Retina (tissue), 1 donor: ENCODE measurements around the gene CDK14.
"Not testable (repeated sequence)": the region's sequence is repeated elsewhere in the genome, so short reads cannot be mapped to it uniquely, and the experiment has no call there.

Experiments
- DNase-seq: peaks from one replicate; pipeline ENCODE4 v3.0.0-alpha.2; 2016

Gene CDK14

GRCh38 chr7:90920336-90920735, 324.2 kb downstream of the CDK14 start:
- no peak for DNase-seq

DNA sequence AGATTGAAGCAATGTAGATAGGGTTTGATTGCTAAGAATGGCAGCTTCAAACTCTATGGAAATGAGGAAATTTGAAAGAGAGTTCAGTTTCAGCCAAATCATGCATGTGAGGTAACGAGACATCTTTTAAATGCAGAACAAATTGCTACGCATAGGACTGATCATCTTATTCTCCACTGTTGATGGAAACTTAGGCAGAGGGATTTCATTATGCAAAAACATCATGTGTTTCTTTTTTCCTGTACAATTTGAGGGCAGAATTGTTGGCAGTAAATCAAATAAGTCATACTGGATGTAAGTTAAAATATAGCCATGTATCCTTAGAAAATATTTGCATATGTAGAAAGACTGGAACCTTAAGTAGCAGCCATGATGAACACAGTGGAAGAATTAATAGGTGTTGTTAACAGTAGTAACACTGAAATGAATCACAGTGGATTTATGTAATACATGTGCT, 327.4 kb downstream of the CDK14 start:
- no peak for DNase-seq

DNA sequence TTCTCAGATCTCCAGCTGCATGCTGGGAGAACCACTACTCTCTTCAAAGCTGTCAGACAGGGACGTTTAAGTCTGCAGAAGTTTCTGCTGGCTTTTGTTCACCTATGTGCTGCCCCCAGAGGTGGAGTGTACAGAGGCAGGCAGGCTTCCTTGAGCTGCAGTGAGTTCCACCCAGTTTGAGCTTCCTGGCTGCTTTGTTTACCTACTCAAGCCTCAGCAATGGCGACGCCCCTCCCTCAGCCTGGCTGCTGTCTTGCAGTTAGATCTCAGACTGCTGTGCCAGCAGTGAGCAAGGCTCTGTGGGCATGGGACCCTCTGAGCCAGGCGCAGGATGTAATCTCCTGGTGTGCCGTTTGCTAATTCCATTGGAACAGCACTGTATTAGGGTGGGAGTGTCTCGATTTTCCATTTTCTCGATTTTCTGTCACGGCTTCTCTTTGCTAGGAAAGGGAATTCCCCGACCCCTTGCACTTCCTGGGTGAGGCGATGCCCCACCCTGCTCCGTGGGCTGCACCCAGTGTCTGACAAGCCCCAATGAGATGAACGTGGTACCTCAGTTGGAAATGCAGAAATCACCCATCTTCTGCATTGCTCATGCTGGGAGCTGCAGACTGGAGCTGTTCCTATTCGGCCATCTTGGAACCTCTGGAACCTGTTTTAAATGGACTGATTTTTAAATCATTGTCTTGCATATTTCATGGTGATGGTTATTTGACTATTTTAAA, 332.7 kb downstream of the CDK14 start:
- DNase-seq, result not testable (repeated sequence)

GRCh38 chr7:90931986-90932916, 336.1 kb downstream of the CDK14 start:
- no peak for DNase-seq

- DNase-seq, result no peak
Observed at GRCh38 chr7:90933041-90933440, 336.9 kb downstream of the CDK14 start.

DNA sequence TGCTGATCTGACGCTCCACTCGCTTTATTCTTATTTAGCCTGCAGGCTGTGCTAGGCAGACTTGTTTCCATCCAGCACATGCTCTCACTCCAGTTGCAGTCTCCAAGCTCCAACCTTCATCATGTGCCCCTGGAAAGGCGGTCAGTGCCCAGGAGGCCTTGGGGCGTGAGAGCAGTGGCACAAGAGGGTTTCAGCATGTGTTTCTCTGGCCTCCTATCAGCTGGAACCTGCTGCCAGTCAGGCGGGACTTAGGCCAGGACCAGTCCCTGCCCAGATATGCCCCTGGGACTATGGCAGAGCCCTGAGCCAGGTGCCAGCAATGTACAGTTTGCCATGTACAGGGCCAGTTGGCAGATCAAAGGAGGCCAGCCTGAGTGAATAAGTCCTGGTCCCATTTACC, 337.9 kb downstream of the CDK14 start:
- no peak for DNase-seq

DNA sequence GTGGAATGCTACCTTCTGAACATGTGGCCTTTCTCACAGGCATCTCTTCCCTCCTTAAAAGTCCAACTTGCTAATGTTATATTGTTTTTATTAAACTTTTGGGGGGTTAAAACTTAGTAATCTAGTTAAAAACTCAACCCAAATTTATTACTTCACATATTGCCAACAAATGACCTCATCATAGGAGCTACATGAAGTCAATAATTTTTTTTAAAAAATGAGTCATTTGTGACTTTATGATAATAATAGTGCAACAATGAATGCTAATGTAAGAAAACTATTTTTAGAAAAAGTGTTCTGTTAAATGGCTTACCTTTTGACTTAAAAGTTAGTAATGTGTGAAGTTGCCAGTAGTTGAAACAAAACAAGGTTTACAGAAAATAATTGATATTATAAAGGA, 342.2 kb downstream of the CDK14 start:
- no peak for DNase-seq

- DNase-seq, result no peak
Observed at GRCh38 chr7:90939666-90940065, 343.5 kb downstream of the CDK14 start.

GRCh38 chr7:90944021-90944420, 347.9 kb downstream of the CDK14 start:
- no peak for DNase-seq

- no peak for DNase-seq
Observed at GRCh38 chr7:90945104-90945787, 349.1 kb downstream of the CDK14 start.

- no peak for DNase-seq
Observed at GRCh38 chr7:90946730-90947501, 350.8 kb downstream of the CDK14 start.

GRCh38 chr7:90948085-90948484, 352.0 kb downstream of the CDK14 start:
- DNase-seq, result no peak

DNA sequence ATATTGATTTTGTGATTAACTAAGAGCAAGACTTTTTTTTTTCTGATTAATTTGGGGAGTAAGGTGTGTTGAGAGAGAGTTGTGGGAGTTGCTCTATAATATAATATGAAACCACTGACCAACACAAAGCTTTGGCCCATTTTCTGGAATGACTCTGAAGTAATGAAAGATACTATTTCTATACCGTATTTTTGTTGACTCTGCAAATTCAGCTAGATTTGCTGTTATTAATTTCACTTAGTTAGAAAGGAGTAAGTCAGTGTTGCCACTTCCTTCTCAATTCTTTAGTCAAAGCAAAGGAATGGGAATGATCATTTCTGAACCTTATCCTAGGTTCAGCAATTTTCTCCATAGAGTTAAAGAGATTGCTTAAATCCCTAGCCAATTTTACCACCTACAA, 355.1 kb downstream of the CDK14 start:
- DNase-seq, result no peak

- peak; percentile 61 for DNase-seq
Observed at GRCh38 chr7:90951986-90952954, 356.1 kb downstream of the CDK14 start.

GRCh38 chr7:90955641-90956207, 359.6 kb downstream of the CDK14 start:
- no peak for DNase-seq

- DNase-seq, result no peak
Observed at GRCh38 chr7:90957883-90958282, 361.8 kb downstream of the CDK14 start.

DNA sequence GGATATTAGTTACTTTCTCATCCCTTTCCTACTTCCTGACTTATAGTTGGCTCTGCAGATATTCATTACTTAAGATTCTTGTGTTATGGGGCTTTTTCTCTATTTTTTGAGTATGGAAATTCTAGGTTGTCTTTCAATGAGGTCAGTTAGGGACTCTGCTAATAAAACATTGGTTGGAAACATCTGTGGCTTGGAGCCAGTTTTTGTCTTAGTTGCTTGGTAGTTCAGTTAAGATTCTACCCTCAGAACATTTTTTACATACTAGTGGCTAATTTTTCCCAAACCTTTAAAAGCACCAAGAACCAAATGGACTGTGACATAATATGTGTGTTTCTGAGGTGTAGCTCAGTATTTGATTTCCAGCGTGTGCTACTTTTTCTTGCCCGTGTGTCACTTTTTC, 362.5 kb downstream of the CDK14 start:
- no peak for DNase-seq

- DNase-seq, result no peak
Observed at GRCh38 chr7:90961037-90961725, 365.1 kb downstream of the CDK14 start.

DNA sequence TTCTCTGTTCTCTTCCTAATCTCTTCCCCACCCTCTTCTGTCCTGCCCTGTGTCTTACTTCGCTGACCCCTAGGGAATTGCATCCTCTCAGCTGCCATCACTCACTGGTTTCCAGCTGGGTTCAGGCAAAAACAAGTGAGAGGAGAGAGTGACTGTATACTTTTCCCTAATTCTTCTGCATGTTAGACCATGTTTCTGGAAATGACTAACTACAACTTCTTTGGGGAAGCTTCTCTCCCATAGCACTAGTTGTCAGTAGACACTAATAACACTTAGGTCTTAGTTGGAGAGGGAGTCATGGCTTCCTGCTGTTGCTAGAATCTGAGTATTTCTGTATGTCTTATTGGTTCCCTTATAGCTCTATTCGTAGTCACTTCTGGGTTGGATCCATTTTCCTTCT, 369.1 kb downstream of the CDK14 start:
- DNase-seq, result no peak

GRCh38 chr7:90966346-90966745, 370.2 kb downstream of the CDK14 start:
- peak; percentile 53 for DNase-seq
